Pancreas (tissue), 10 donors: Measurements from ENCODE around the gene CDH20. TPM values are rescaled to one million over a fixed set of nuclear protein-coding genes. Genes with fewer than 3 reads are reported as not detected.

Source experiments
- ATAC-seq, 4 donors: fragments of 200-7000 bp; cut with Tn5 transposase; one replicate each; pipeline versions ENCODE4 v1.8.0 to v1.9.1; 2020; ENCODE audit warnings: mild to moderate bottlenecking in 4 of 4, moderate library complexity in 4 of 4
- DNase-seq, 6 donors: peaks; one replicate each; pipeline ENCODE4 v3.0.0-alpha.2; 2020
- FAIRE-seq: peaks from 2 replicates; lab custom pipeline; 2012; peaks lifted over from hg19 to GRCh38; lab: Jason Lieb, UNC
- H3K27ac ChIP-seq, 4 donors: fragments of 200-600 bp; sonication (generic); 1 replicate in 3 of 4; 2 replicates in 1 of 4; pipeline versions ENCODE4 v1.5.0 to v1.8.0; 2020
- H3K27me3 ChIP-seq, 4 donors: fragments of 200-600 bp; one replicate each; pipeline ENCODE4 v1.8.0; 2021
- H3K36me3 ChIP-seq, 3 donors: fragments of 200-600 bp; sonication (generic) in 1 of 3; one replicate each; pipeline versions ENCODE4 v1.5.0 to v1.8.0; 2020 to 2021
- H3K4me1 ChIP-seq, 3 donors: fragments of 200-600 bp; one replicate each; pipeline ENCODE4 v1.8.0; 2021
- H3K4me3 ChIP-seq, 4 donors: fragments of 200-600 bp; sonication (generic) in 2 of 4; one replicate each; pipeline versions ENCODE4 v1.5.0 to v1.8.0; 2020 to 2021
- H3K9me3 ChIP-seq, 4 donors: fragments of 200-600 bp; one replicate each; pipeline ENCODE4 v1.8.0; 2021
- CTCF ChIP-seq, 4 donors: fragments of 200-600 bp; sonication (generic) in 3 of 4; IDR thresholded peaks; one replicate each; pipeline versions ENCODE4 v1.5.0 to v1.8.0; 2021; ENCODE audit warnings: antibody characterized with exemption in 4 of 4
- WGBS, 2 donors: extraction: QIAGEN DNeasy Blood & Tissue Kit; methylation state at CpG; one replicate each; pipeline ENCODE4 v1.1.7; 2013; 5-methylcytosine and 5-hydroxymethylcytosine counted together
- intact Hi-C, 3 donors: fragments of 100-400 bp; cut with DNase I; formaldehyde crosslinking; loops; one replicate each; pipeline versions ENCODE4 v1.11.1 to v1.14.2; 2022
- polyA plus RNA-seq, 2 donors: library from polyadenylated mRNA; stranded (reverse); fragments of 200-250 nt; gene quantifications; one replicate each; pipeline ENCODE4 v1.2.3, GENCODE V29; 2013
- total RNA-seq, 6 donors: library from RNA; stranded (reverse); fragmentation: NEBNext Ultra II Directional in 4 of 6; extraction: Animal tissue kit (Norgen Biotek cat#: 25700) in 4 of 6; gene quantifications; one replicate each; pipeline versions ENCODE4 v1.2.1 to v1.2.4, GENCODE V29; 2021 to 2023
- donor health status: healthy with polysubstance abuse.
- donor health status: DM: no; HTN: no; CAD: no; lungs with moderate emphysema.
- donor health status: DM: no; HTN: no; CAD: no.
- donor health status: control.
- donor health status: control.
- donor health status: Bipolar disorder and iron deficiency.
- donor health status: DM: yes; HTN: yes; CAD: no.
- donor health status: DM: no; HTN: no; CAD: no.
- donor health status: DM: no; HTN: no; CAD: no.
- donor health status: DM: yes; HTN: yes; CAD: no.

CDH20 gene
- total RNA-seq: under 1 TPM in 1 of 6 donors, not detected in 5; 0.17 TPM
- under 1 TPM in 1 of 2 donors, not detected in 1; 0.02 TPM for polyA plus RNA-seq

GRCh38 chr18:61333271-61333745 is at the start of gene CDH20:
Gene CDH20, plus strand, starts transcription at chr18:61333430.
- H3K27ac ChIP-seq: no peak within 1 kb of the TSS
- peak in 1 of 6 donors; percentile 38 for DNase-seq
- TF ChIP-seq CTCF (IDR thresholded peaks at IDR 0.05): no peak
- WGBS, 2 donors: 1 to 3% methylated on average over 29 to 32 of the region's 32 CpGs
- intact Hi-C loops: no loop called here
- FAIRE-seq: no peak
- H3K36me3 ChIP-seq: no peaks in the 10 kb centered on the region
- no peaks in the 10 kb centered on the region for H3K9me3 ChIP-seq
- peaks cover 0 to 15% (median 1%) of the 10 kb centered on the region in 4 donors for H3K27me3 ChIP-seq
- peak within 1 kb of the TSS in 1 of 4 donors; percentile 26 for H3K4me3 ChIP-seq
- H3K4me1 ChIP-seq: no peaks in the 10 kb centered on the region
- peak in 1 of 4 donors; percentile 22 for ATAC-seq

DNA sequence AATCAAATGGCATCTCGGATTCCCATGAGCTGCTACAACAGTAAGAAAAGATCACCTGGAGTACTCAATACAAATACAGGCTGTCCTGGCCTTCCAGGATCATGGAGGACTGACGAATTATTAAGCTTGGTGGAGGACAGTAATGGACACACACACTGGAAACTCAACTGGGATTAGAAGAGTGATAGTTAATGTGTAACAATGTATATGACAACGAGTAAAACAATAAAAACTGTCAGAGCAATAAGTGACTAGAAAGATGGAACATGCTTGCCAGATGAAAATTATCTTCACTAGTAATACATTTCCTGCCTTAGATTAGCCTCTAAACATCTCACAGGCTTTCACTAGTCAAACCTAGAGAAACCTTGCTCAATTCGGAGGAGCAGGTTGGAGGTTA is 49.2 kb upstream of the CDH20 start:
- no peak overlapping the region for H3K27ac ChIP-seq
- H3K9me3 ChIP-seq: no peaks in the 10 kb centered on the region
- FAIRE-seq: no peak
- no peak for TF ChIP-seq CTCF (IDR thresholded peaks at IDR 0.05)
- H3K4me1 ChIP-seq: no peaks in the 10 kb centered on the region
- H3K4me3 ChIP-seq: no peak overlapping the region
- ATAC-seq: no peak
- WGBS, 2 donors: 44 to 59% methylated on average over 4 of the region's 4 CpGs
- intact Hi-C loops: no loop called here
- no peaks in the 10 kb centered on the region for H3K27me3 ChIP-seq
- no peaks in the 10 kb centered on the region for H3K36me3 ChIP-seq
- no peak for DNase-seq

GRCh38 chr18:61285777-61286176 is 47.5 kb upstream of the CDH20 start:
- ATAC-seq (no peak), FAIRE-seq (no peak), DNase-seq (no peak)
- H3K27ac ChIP-seq: no peak overlapping the region
- intact Hi-C loops: no loop called here
- no peaks in the 10 kb centered on the region for H3K4me1 ChIP-seq
- no peaks in the 10 kb centered on the region for H3K27me3 ChIP-seq
- WGBS, 2 donors: 64 to 65% methylated on average over 2 of the region's 2 CpGs
- no peaks in the 10 kb centered on the region for H3K36me3 ChIP-seq
- no peaks in the 10 kb centered on the region for H3K9me3 ChIP-seq
- no peak for TF ChIP-seq CTCF (IDR thresholded peaks at IDR 0.05)
- no peak overlapping the region for H3K4me3 ChIP-seq

- no peak for TF ChIP-seq CTCF (IDR thresholded peaks at IDR 0.05)
- Histone ChIP-seq H3K36me3 (no peaks in the 10 kb centered on the region), H3K27ac (no peak overlapping the region), H3K4me1 (no peaks in the 10 kb centered on the region), H3K4me3 (no peak overlapping the region), H3K27me3 (no peaks in the 10 kb centered on the region), H3K9me3 (no peaks in the 10 kb centered on the region)
- FAIRE-seq: no peak
- ATAC-seq: no peak
- WGBS, 2 donors: 46 to 53% methylated on average over 4 of the region's 4 CpGs
- intact Hi-C loops: no loop called here
- DNase-seq: no peak
These were observed 46.4 kb upstream of the CDH20 start for GRCh38 chr18:61286867-61287266.

DNA sequence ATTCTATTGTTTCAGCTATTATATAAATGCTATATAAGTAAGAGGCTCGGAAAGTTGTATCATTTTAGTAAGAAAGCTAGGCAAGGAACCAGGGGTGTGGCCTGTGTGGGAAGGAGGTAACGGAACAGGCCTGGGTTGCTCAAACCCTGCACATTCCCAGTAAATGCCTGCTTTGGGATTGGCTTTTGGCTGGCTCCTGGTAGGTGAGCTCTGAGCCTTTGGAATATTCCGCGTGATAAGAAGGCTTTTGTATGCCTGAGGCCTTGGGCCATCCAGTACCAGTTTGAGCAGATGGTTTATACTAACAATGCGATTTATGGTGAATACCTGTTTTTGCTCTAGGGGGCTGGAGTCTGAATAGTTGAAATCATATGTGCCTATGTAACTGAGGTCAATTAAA is 42.6 kb upstream of the CDH20 start:
- ATAC-seq (no peak), FAIRE-seq (no peak), DNase-seq (no peak)
- WGBS, 2 donors: 80 to 87% methylated on average over 5 of the region's 5 CpGs
- intact Hi-C loops: no loop called here
- H3K4me3 ChIP-seq: no peak overlapping the region
- H3K27me3 ChIP-seq: no peaks in the 10 kb centered on the region
- H3K4me1 ChIP-seq: no peaks in the 10 kb centered on the region
- H3K36me3 ChIP-seq: no peaks in the 10 kb centered on the region
- H3K27ac ChIP-seq: no peak overlapping the region
- TF ChIP-seq CTCF (IDR thresholded peaks at IDR 0.05): no peak
- H3K9me3 ChIP-seq: no peaks in the 10 kb centered on the region
